ENCODE results near the gene ELMO1.

The ELMO1 gene

DNA sequence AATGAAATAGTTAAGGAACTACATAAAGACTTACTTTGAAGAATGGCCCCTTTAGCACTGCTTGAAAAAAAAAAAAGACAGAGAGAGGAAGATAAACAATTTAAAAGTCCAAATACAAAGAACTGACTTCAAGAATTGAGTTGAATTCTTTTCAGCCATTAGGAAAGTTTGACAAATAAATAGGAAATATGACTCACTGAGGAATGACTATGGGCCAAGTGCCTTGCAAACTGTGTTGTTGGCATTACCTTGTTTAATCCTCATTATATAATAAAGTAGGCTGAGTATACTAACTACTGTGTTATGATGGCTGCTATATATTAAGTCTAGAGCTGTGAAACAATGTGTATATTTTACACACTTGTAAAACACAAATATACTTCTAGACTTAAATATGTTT lies 151.1 kb downstream of the ELMO1 start:
- DNase-seq = peak; percentile 46

DNA sequence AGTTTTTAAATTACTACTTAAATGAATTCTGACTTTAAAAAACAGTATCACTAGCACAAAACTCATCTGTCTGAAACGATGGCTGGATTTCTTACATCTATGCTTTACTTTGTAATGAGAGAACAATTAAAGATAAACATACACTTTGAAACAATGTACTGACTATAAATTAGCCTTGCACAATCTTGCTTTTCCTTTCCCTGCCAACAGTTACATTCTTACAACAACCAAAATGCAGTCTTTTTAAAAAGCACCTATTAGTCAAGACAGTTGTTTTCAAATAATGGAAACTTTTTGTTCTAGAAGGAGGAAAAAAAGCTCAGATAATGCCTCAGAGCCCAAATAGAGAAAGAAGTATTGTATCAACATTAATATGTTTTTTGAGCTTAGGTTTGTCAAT lies 153.3 kb downstream of the ELMO1 start:
- no peak for DNase-seq

DNA sequence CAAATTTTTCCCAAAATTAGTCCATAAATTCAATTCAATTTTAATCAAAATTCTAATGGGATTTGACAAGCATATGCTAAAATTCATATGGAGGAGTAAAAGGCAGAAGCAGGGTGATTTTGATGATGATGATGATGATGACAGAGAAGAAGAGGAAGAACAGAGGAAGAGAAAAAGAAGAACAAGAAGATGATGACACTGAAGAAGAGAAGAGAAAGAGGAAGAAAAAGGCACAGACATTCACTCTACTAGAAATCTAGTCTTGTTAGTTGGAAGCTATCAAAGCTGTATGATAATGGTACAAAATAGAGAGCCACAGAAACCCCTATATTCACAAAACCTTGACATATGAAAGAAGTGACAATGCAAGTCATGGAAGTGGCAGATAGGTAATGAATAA lies 157.9 kb downstream of the ELMO1 start:
- DNase-seq = peak; percentile 57

DNA sequence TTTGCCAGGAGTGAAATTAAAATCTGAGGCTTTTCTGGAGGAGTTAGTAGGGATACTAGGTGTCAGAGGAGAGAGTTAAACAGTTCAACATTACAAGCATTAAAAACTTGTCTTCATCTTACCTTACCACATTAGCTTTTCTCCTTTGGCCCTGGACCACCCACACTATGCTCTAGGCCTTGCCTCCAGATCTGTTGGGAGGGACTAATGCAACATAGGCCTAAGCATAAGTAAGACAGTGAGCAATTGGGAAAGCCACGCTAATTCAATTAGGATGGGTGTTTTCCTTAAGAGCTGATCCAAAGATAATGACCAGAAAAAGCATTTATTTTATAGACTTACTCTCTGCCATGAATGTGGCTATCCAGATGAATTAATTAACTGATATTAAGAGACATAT lies 158.9 kb downstream of the ELMO1 start:
- no peak for DNase-seq

DNA sequence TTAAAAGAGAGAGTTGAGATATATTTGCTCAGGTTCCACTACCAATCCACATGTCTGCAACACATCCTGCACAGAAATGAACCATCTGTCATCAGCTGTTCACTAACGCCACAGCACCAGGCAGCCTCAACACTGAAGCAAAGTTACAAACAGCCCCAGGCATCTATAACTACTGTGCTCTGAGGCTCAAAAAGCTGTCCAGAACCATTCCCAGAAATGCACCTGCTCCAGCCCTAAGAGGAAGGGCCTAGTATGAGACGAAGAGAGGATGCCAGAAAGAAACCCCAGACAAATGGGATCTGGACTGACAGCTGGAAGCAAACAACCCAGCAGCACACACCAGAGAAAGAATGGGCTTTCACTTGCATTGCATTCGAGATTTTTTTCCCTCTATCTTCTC lies 159.3 kb downstream of the ELMO1 start:
- DNase-seq = no peak

DNA sequence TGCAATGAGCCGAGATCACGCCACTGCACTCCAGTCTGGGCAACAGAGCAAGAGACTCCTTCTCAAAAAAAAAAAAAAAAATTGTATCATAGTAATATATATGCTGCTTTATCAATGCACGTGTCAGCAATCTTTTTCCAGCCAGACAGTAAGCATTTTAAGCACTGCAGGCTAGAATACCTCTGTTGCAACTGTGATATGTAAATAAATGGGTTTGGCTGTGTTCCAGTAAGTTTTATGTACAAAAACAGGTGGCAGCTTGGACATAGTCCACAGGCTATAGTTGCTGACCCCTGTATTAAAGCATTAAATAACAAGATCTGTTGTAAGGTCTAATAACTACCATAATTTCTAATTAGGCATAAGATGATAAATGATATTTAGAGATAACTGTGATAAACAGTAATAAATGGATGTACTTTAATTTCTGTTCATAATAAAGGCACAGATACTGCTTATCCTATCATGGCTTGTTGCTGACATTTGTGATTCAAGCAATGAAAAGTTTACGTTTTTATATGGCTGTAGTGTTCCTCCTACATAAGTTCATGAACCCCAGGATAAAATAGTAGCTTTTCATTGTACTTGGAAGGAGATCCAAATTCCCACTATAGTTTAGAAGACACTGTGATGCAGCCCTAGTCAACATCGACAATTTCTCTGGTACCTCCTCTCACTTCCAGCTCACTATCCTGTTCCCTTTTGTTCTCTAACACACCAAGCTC lies 161.4 kb downstream of the ELMO1 start:
- no peak for DNase-seq

DNA sequence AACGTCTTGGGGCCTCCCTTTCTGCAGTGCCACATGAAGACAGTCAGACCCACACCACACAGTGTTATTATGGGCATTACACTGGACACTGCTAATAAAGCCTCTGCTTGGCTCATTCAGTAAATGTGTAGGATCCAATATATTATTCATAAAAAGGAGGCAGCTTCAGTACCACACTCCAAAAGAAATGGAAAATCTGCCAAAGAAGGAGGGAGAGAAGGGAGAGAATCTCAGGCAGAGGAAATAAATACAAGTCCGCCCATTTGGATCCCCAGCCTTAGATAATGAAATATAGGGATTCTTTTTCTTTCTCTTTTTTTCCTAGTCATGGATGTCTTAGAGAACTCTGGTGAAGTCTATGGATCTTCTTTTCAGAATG lies 162.2 kb downstream of the ELMO1 start:
- DNase-seq = no peak

DNA sequence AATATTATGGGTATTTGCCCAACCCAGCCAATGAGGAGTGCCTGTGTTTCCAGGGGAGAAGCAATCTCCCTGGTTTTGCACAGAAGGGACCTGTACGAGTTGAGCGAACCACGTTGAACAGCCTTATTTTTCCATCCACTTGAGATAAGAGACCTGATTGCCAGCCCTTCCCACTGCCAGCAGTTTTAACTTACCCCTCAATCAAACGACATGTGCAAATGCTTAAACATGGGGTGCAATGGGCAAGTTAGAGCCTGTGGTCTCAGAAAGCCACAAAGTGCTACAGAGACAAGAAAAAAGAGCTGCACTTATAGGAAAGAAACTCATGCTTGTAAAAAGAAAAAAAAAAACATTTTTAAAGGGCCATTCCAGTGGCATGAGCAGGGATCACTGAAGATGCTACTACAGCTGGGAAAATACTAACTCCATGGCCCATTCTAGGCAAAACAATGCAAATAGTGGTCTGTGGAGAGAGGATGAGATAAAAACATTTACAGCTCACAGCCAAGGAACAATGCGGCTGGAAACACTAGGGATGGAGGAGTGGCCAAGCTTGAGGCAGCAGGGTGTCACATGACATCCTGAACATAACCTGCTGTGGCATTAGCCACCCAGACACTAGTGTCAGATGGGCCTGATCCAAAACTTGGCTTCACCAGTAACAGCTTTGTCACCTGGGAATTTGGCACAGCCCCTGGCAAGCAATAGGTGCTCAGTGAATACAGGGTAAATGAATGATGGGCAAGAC lies 162.8 kb downstream of the ELMO1 start:
- DNase-seq = no peak

DNA sequence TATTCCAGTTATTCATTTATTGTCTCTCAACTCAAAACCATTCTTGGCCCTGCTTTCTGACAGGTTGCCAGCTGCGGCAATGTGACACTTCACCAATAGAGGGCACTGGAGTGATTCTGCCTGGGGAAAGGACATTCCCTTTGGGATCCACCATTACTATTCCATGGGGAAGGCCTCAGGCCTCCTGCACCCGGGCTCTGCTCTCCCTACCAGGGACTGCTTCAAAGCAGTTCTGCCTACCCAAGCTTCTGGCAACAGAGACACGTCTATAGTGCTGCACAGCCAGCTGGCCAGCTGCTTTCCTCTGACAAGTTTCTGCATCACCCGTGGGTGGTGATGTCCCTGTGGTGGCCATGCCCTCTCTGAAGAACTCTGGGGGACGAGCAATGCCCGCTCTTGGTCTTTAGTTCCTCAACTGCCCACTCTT lies 163.8 kb downstream of the ELMO1 start:
- peak; percentile 80 for DNase-seq

DNA sequence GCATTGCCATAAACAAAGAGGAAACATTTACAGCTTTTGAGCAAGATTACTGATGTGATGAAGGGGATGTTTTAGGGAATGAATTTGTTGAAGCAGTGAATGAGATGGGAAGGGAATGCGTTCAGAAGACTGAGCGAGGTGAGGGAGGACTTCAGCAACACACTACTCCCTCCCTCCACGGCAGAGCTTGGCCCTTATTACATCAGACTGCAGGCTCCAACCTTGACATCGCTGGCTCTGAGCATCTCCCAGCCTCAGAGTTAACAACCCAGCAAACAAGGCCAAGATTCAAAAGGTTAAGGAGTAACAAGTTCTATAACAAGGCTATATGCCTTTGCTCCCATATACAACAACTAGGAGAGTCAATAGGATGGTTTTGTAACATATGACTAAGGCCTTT lies 164.4 kb downstream of the ELMO1 start:
- DNase-seq = no peak

DNA sequence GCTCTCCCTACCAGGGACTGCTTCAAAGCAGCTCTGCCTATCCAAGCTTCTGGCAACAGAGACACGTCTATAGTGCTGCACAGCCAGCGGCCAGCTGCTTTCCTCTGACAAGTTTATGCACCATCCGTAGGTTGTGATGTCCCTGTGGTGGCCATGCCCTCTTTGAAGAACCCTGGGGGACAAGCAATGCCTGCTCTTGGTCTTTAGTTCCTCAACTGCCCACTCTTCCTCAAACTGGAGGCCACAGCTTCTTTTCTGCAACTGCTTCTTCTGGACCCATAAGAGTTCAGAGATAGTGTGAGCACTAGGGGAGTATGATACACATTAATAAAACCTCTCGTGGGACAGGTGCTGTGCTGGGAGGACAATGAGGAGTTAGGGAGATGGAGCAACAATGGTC lies 164.9 kb downstream of the ELMO1 start:
- peak; percentile 33 for DNase-seq

DNA sequence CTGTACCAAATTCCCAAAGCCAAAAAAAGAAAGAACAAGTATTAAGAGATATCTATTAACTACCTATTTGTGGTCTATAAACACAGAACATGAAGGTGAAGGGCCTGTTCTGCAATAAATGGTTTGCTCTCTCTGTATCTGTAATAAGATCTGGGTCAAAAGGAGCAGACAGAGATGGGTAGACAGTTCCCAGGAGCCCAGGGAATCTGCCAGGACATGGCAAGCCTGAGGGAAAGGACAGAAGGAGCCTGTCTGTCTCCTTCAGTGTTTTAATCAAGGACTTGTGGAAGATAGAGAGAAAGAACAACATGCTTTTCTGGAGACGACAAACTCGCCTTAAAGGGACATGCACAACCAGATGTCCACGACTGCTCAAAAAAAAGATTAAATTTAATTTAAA lies 165.7 kb downstream of the ELMO1 start:
- DNase-seq = no peak

DNA sequence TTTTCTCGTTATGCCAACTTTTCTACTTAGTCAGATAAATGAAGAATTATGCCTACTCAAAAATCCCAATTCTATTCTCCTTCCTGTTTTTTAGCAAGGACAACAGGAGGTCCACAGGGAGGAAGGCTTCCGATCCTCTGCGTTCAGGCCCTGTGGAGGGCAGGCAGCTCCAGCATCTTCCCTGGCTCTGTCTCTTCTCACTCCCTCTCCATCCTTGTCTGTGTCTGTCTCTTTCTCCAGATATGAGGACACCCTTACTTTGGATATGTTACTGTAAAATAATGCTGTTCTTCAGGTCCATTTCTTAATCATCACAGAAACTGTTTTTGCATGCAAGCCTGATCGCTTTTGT lies 166.6 kb downstream of the ELMO1 start:
- no peak for DNase-seq

DNA sequence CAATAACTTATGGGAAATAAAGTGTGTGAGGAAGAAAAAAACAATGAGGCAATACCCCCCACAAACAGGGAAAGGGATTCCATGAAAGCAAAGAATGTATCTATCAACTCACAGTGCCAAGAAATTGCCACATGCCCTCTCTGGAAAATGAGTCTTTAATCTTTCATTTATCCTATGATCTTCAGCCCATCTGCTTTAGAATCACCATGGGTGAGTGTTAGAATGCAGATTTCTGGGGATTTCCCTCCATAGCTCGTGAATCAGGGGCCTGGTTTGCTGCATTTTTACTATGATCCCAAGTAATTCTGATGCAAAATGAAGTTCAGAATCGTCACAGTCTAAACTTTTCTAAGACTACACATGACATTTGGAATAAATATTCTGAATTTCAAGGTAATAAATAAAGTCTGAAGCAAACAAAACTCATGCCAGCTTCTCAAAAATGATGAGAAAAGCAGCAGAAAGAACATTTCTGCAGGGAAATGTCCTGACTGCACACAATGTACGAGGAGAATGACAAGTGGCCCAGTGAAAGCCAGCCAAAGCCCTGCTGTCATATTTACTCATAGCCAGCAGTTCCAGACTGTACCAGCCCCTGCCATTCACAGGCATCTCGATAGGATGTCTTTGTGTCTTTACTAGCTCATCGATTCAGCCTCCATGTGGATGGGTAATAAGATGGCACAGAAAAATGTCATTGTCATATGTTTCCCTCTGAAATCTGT lies 167.1 kb downstream of the ELMO1 start:
- DNase-seq = no peak

DNA sequence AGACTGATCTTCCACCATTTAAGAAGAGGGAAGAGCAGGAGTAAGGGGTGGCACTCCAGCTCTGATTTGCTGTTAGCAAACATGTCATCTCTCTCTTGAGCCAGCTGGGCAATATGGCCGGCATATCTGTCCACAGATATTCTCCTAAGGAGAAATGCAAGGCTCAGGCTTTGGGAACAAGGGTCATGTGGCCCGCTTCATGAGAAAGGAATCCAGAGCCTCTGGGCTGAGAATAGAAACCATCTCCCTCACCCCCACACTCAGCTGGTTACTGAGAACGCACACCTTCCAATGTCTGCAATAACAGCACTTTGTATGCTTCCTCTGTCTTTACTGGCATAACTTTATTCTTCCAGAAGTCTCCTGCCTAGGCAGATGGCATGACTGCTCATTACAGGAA lies 171.2 kb downstream of the ELMO1 start:
- no peak for DNase-seq

DNA sequence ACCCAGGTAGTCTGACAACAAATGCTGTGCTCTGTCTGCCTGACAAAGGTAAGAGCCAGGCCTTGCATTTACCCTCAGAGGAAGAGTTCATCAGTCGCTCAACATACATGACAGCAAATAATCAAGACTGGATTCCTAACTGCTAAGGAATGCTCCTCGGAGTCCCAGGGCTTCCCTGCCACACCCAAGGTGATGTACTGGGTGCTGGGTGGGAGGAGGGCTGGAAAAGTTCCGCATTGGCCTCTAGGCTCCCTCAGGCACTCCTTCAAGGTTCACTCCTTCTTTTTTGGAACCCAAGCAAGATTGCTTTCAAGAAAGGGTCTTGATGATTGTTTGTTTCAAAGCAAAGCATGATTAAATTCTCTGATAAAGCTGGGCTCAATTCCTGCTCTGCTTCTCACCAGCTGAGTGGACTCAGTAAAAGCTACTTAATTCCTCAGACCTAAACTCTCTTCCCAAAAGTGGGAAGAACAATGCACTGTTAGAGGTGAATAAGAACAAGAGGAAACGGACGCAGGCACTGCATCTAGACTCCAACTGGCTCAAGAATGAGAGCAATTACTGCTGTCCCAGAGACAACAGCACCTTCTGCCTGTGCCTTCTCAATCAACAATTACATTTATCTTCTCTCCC lies 173.5 kb downstream of the ELMO1 start:
- DNase-seq = no peak

DNA sequence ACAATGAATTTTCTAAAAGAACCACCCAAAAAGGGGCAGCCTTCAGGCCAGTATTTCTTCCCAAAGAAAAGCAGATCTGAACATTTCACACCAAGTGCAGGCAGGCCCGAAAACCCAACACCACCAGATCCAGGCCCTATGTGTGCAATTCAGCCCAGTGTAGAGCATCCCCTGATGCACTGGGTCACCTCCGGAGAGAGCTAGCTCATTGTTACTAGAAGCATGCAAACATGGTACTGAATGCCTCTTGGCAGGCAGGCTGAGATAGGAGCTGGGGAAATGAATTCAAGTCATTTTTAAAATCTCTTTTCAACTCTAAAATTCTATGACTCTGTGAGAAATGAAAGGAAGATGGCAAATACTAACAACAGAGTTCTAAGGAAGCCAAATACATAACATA lies 174.8 kb downstream of the ELMO1 start:
- DNase-seq = no peak

DNA sequence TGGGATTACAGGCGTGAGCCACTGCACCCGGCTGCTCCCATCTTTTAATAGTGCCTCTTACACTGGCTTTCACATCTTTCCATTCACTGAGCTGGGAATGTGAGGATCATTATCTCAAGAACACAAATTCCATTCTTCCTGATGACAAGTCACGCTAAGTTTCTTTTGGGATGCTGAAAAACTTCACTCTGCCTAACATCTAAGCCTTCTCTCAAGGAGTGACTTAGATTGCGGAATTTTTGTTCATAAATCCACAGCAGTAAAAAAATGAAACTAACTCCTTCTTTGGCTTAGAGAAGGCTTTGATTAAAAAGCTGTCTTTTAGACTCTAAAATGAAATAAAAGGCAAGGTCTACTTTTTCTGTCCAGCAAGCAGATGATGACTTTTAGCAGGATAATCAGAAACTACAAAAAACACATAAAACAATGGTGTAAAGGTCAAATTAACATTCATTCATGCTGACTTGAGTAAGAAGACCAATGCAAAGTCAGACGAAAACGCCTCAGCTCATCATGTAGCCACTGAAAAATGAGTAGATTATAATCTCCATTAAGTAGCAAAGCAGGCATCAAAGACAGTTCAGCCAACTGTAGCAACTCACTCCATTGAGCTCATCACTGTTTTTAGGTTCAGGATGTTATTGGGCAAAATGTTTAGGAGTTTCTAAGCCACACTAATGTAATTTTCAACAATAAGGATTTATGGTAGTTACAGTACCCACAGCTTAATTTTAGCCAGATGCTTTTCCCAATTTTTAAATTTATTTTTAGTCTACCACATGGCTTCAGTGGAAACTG lies 178.8 kb downstream of the ELMO1 start:
- DNase-seq = no peak

DNA sequence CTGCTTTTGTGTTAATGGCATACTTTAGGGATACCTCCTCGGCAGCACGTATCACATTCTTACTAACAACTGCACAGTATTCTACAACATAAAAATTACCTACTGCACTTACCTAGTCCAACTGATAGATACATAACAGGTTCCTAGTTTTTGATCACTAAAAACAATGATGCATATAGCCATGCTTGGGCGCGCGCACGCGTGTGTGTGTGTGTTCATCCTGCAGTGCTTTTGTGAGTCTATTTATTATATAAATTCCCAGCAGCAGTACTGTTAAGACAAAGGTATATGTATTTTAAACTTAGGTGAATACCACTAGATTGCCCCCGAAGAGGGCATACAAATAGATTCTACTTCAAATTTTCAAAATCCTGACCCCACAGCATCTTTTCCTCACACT lies 181.4 kb downstream of the ELMO1 start:
- no peak for DNase-seq

DNA sequence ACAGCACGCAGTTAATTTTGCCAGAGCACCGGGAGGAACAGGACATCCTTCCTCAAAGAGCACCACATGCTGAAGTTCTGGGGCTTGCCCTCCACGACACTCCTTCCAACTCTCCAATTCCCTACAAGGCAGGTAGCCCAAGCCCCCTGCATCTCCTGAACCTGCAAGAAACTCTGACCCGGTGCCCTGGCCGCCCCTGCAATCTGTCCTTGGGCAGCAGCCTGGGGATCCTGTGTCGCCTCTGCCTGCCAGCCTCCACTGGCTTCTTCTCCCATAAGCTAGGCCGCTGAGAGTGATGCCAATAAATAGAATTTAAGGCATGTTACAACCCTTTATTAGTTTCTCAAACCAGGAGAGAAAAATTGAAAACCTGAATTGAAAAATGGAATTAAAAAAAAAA lies 182.8 kb downstream of the ELMO1 start:
- no peak for DNase-seq

DNA sequence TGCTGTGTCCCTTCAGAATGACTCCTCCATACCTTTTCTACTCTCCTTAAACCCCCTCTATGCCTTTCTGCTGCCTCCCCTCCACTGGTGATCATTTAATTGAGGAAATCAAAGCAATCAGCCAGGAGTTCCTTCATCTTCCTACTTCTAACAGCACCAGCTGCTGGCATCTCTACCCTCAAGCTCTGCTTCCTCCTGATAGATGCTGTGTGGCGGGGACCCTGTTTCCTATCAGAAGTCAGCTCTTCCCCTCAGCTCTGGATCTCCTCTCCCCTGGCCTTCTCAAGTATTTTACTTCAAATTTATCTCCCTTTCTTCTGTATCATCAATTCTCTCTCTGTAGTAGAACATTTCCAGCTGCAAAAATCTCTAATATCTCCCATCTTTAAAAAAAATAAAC lies 183.7 kb downstream of the ELMO1 start:
- no peak for DNase-seq

DNA sequence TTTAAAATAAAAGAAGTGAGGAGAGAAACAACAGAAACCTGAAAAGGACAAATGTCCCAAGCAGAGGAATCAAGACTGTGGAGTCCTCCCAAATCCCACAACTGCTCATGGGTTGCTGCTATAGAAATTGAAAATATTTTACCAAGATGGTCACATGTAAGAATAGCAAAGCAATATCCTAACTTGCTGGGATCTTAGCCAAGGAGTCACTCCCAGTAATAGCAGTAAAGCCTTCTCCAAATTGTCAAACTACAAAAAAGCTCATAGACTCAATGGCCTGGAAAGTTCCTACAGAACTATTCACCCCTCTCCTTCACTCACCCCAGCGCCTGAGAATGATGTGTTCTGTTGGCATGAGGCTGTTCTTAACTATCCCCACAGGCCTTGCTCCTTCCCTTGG lies 186.5 kb downstream of the ELMO1 start:
- no peak for DNase-seq

DNA sequence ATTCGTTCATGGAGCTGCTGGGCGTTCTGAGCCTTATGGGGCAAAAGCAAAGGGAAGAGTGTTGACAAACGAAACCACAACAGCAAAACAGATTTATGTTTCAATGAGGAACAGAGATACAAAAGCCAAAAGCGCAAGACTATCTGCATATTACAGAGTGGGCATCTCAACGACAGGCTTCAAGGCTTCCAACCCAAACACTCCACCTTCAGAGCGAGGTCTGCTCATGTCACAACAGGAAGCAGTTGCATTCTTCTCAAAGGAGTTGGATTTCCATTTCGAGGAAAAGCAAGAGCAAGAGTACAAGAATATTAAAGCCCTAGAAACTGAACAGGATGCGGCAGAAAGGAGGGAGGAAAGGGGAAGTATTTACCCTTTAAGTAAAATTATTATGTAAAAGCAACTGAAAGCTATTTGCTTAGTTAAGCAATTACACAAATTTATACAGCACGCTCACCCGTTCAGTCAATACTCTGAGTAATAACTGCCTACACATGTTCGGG lies 189.3 kb downstream of the ELMO1 start:
- DNase-seq = peak; percentile 82
